ENCODE results near the gene CCL19.

DNA sequence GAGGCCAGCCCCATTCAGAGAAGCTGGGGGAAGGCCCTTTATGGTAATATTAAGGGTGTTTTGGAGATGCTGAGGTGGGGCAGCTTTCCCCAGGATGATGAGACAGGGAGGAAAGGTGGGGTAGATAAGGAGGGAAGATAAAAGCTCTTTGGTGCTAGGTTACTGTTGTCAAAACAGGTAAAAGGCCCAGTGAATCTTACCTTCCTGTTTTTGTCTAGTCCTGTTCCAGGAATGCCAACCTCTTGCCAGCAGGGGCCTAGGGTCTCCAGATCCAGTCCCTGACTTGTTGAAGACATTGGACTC is 27.8 kb downstream of the CCL19 start:
- TF ChIP-seq, protein P1, sequence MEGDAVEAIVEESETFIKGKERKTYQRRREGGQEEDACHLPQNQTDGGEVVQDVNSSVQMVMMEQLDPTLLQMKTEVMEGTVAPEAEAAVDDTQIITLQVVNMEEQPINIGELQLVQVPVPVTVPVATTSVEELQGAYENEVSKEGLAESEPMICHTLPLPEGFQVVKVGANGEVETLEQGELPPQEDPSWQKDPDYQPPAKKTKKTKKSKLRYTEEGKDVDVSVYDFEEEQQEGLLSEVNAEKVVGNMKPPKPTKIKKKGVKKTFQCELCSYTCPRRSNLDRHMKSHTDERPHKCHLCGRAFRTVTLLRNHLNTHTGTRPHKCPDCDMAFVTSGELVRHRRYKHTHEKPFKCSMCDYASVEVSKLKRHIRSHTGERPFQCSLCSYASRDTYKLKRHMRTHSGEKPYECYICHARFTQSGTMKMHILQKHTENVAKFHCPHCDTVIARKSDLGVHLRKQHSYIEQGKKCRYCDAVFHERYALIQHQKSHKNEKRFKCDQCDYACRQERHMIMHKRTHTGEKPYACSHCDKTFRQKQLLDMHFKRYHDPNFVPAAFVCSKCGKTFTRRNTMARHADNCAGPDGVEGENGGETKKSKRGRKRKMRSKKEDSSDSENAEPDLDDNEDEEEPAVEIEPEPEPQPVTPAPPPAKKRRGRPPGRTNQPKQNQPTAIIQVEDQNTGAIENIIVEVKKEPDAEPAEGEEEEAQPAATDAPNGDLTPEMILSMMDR (IDR thresholded peaks at IDR 0.05): no peak
- TF ChIP-seq EZH2 (IDR thresholded peaks at IDR 0.05): no peak
